Tibial nerve (tissue), 3 donors: ENCODE results near the gene ISG15.
"Not testable (repeated sequence)": the region's sequence is repeated elsewhere in the genome, so short reads cannot be mapped to it uniquely, and the experiment has no call there.

Source experiments
- CTCF ChIP-seq, 5 experiments: fragments of 200-600 bp in 3 of 5; fragments of 450-650 bp in 2 of 5; sonication (generic) in 3 of 5; IDR thresholded peaks; one replicate each; pipeline ENCODE4 v1.5.1; 2016 to 2019; ENCODE audit warnings: antibody characterized with exemption in 5 of 5, mild to moderate bottlenecking in 3 of 5, moderate library complexity in 2 of 5
- POLR2A ChIP-seq, 2 donors: fragments of 450-650 bp; IDR thresholded peaks; one replicate each; pipeline ENCODE4 v1.6.1; 2017; ENCODE audit warnings: antibody characterized with exemption in 2 of 2, mild to moderate bottlenecking in 2 of 2, moderate library complexity in 2 of 2

GRCh38 chr1:991275-991674 is 22.0 kb upstream of the ISG15 start:
- TF ChIP-seq CTCF, POLR2A (IDR thresholded peaks at IDR 0.05): not testable (repeated sequence)
